Nucleus accumbens (tissue), 56 donors: ENCODE results near the gene EIF4G3.
"Not testable (repeated sequence)": the region's sequence is repeated elsewhere in the genome, so short reads cannot be mapped to it uniquely, and the experiment has no call there.

Source experiments
- DNase-seq, 56 donors: peaks; one replicate each; lab custom pipeline; 2025; lab: John Stamatoyannopoulos, UW

EIF4G3 gene

DNA sequence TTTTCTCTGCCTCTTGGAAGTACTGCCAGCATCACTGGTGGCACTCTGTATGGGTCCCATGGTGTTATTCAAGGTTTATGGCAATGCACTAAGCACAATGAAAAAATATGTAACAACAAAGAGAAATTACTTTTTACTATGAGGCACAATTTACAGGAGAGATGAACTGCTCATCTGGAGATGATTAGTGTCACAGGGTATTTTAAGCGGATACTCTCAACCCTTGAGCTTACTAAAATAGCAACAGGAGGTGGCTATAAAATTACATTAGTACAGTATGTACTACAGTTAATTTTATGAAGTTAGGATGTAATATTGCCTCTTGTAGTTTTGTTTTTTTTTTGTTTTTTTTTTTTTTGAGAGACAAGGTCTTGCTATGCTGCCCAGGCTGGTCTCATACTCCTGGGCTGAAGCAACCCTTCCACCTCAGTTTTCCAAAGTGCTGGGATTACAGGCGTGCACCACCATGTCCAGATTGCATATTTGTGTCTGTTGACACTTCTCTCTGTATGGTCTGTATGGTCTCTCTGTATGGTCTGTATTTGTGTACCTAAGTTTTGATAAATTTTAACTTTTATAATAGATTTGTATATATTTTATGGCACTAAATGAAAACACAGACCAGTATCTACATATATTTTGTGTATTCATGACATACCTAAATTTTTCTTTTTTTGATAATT is 214.0 kb downstream of the EIF4G3 start:
- no peak for DNase-seq

DNA sequence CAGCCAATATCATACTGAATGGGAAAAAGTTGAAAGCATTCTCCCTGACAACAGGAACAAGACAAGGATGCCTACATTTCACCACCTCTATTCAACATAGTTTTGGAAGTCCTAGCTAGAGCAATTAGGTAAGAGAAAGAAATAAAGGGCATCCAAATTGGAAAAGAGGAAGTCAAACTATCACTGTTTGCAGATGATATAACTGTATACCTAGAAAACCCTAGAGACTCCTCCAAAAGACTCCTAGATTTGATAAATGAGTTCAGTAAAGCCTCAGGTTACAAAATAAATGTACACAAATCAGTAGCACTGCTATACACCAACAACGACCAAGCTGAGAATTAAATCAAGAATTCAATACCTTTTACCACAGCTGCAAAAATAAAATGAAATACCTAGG is 218.3 kb downstream of the EIF4G3 start:
- DNase-seq, result no peak

DNA sequence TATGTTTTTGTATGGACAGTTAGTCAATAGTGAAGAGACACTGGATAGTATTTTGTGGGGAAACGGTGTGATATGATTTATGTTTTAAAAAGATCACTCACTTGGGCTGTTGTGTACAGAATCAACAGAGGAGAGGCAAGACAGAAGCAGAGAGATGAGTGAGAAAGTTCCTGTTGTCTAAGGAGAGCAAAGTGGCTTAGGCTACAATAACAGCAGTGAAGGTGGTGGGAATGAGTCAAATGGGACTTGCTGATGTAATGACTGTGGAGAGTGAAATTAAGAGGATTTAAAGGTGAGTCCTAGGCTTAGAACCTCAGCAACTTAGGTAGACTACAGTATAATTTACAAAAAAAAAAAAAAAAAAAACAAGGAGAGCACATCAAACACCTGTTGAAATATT is 220.4 kb downstream of the EIF4G3 start:
- no peak for DNase-seq

DNA sequence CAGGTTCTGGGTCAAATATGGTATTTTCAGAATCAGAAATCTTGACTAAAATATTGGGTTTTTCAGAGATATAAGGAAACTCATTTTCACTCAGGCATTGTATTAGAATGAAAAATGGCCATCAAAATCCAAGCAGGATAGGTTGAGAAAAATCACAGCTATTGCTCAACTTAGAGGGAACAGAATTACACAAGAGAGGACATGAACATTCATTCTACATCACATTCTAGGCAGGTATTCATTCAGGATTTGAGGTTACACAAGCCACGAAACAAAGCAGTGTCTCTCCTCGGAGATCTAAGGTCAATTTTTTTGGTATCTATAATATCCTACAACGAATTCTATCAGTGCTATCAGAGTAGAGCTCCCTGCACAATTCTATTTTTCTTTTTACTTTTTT is 226.0 kb downstream of the EIF4G3 start:
- no peak for DNase-seq

DNA sequence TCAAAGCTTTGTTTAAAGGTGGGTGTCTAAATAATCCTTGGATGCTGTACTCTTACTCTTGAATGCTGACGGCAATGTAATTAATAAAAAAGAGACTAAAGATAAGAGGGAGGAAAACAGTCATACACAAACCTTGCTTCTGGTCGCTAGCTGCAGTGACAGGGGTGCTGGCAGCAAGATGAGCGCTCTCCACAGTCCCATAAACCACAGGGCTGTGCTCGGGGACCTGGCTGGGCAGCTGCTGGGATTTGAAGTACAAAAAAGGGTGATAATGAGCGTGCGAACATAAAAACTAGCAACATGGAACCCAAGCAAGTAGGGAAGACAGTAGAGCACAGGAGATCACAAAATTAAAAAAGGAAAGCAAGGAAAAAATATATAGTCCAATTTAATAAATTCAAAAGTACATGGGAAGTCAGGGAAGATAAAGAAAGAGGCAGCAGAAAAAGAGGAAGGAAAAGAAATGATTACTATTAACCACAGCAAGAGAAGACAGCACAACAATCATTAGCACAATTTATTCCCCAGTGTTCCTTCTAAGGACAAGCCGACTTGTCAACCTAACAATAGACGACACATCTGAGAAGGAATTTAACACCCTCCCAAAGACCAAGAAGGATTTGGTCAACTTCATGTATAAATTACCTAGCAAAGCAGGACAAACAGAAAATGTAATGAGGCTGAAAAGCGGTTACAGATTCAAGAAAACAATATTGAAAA is 226.7 kb downstream of the EIF4G3 start:
- DNase-seq, result no peak

DNA sequence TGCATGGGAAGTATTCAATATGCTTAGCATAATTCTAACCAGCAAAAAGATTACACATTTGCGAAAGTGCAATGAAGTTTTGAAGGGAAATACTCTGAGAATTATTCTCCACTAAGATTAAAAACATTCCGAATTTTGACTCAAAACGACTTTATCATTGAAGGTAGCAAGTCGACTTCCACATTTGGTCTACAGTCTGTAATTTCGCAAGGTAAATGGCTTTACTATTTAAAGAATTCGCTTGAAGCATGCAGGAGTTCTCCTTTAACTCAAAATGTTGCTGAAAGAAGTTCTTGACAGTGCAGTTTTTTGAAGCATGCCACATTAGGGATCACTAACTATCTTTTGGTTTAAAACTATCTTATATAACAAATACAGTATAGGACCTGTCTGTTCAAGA is 228.6 kb downstream of the EIF4G3 start:
- DNase-seq, result no peak

DNA sequence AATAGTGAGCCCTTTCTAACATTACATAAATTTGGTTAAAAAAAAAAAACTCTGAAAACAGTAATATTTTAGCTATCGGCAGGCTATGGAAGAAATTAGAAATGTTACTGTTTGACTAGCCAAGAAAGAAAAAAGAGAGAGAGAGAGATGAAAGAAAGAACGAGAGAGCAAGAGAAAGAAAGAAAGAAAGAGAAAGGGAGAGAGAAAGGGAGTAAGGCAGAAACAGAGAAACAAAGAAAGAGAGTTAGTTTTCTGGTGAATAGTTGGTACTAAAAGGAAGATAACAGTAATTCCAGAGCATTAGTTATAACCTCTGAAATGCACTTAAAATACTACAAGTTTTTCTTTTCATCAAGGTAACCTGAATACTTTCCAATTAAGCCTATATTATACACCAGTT is 229.3 kb downstream of the EIF4G3 start:
- DNase-seq, result no peak

DNA sequence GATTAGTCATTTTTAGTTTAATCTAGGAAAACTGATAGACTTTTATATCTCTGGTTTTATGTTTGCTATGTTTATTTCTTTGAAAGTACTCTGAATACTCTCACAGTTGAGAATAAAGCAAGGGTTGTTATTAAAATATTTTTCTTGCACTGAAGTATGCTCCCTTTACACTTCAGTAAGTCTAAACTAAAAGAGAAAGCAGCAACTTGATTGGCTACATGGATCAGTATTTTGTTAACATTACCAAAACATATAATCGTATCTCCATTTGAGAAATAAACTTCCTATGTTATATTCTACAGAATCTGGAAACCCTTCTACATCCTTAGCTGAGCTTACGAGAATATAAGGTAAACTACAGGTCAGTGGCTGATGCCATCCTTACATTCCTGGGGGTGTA is 240.1 kb downstream of the EIF4G3 start:
- DNase-seq, result no peak

DNA sequence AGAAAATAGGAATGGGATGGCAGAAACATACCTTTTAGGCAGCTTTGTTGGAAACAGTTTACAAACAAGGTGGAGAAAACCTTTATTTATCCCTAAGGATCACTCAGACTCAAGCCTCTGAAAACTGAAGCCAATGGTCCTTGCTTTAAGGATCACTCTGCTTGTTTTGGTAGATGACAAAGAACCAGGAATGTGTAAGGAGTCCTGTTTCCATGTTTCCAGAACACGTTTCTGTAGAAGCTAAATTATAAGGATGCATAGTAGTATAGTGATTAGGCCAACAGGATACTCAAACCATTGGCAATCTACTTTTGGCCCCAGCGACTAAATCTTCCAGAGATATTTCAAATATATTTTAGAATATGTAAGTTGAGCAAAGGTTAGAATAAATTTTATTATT is 240.5 kb downstream of the EIF4G3 start:
- no peak for DNase-seq

DNA sequence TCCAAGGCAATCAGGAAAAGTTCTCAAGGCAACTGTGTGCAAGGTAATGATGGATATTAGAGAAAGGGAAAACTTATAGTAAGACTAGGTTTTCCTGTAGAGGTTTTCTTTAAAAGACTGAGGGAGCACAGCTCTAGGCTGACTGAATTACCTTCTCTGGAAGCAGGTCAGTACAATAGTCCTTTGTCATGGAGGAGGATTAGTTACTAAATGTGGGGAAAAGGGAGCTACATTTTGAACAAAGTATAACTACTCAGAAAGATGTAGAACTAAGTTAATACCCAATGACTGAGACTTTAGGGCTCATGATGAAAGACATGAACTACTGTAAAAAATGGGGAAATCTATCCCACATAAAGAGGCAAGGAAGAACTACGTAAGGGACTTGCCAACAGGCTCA is 241.0 kb downstream of the EIF4G3 start:
- DNase-seq, result no peak

DNA sequence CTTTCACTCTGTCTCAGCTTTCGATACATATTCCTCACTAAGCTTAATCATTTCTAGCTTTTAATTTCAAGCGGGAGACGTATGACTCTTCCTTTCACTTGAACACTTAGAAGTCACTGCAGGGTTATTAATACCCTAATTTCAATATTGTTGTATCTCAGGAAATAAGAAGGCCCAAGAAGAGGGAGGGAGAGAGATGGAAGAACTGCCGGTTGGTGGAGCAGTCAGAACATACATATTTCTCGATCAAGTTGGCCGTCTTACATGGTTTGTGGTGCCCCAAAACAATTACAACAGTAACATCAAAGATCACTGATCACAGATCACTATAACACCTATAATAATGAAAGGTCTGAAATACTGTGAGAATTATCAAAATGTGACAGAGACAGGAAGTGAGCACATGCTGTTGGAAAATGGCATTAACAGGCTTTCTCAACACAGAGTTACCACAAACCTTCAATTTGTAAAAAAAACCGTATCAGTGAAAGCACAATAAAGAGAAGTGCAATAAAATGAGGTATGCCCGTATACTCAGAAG is 244.2 kb downstream of the EIF4G3 start:
- no peak for DNase-seq

DNA sequence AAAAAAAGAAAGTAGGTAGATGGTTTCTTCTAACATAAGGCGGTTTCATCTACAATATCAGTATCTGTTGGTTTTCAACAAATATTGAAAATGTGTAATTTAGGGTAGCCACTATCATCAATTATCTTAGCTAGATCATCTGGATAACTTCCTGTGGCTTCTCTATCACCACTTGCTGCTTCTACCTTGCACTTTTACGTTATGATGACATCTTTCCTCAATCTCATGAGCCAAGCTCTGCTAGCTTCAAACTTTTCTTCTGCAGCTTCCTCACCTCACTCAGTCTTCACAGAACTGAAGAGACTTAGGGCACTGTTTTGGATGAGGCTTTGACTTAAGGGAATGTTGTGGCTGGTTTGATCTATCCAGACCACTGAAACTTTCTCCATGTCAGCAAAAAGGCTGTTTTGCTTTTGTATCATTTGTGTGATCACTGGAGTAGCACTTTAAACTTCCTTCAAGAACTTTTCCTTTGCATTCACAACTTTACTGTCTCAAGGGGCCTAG is 244.7 kb downstream of the EIF4G3 start:
- no peak for DNase-seq

DNA sequence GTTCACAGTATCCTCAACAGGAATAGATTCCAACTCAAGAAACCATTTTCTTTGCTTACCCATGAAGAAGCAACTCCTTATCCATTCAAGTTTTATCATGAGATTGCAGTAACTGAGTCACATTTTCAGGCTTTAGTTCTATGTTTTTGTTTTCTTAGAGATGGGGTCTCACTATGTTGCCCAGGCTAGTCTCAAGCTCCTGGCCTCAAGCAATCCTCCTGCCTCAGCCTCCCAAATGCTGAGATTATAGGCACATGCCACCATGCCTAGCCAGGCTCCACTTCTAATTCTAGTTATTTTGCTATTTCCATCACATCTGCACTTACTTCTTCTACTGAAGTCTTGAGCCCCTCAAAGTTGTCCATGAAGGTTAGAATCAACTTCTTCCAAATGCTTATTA is 246.3 kb downstream of the EIF4G3 start:
- DNase-seq, result no peak

DNA sequence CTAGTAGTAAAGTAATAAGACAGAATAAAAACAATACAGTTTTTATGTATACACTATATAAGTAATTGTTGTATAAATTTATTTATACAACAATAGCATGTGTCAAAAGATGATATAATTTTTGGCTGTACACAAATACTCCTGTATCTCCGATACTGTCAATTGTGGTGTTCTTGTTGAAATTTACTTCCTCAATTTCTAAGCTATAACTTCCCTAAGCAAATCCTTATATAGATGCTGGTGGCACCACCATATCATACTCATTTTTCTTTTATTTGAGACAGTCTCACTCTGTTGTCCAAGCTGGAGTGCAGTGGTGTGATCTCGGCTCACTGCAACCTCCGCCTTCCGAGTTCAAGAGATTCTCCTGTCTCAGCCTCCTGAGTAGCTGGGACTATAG is 248.6 kb downstream of the EIF4G3 start:
- no peak for DNase-seq

DNA sequence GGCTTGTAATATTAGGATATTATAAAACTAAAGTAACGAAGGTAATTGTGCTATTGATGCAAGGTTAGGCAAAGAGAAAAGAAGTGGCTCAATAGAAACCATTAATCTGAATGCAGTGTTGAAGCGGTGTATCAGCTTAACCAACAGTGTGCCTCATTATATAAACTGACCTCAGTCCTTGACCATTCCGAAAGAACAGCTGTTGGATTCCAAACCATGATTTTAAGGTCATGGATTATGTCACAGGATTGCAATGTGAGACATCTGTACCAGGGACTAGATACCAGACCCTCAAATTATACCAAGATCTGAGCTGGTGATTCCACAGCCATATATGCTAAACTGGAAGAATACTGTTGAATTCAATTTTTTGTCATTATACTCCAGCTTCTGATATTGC is 255.4 kb downstream of the EIF4G3 start:
- DNase-seq, result no peak

DNA sequence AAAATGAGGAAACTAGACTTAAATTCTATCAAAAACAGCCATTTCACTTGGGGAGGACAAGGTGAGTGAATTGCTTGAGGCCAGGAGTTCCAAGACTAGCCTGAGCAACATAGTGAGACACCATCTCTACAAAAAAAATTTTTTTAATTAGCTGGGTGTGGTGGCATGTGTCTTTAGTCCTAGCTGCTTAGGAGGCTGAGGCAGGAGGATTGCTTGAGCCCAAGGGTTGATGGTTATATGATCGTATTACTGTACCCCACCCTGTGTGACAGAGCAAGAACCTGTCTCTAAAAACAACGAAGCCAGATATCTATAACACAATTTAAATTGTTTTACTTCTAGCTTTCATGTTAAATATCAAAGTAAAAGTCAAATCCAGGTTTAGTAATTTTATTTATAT is 263.5 kb downstream of the EIF4G3 start:
- DNase-seq, result no peak

DNA sequence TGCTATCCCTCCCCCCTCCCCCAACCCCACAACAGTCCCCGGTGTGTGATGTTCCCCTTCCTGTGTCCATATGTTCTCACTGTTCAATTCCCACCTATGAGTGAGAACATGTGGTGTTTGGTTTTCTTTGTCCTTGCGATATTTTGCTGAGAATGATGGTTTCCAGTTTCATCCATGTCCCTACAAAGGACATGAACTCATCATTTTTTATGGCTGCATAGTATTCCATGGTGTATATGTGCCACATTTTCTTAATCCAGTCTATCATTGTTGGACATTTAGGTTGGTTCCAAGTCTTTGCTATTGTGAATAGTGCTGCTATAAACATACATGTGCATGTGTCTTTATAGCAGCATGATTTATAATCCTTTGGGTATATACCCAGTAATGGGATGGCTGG is 269.2 kb downstream of the EIF4G3 start:
- DNase-seq, result not testable (repeated sequence)

DNA sequence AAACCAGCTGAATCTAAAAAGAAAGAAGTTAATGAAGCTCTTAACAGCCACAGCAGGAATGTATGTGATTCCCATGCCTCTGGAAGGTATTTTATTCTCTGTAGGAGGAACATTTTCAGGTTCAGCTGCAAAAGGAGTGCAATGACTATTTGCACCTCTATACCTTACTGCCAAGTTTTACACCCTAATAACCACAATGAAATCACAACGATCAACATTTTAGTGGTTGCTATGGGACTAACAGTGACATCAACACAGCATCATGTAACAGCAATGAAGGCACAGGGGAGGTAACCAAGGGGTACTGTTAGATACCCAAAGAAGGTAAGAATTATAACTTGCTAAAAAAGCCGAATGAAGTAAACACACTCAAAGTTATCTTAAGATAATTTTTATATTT is 273.3 kb downstream of the EIF4G3 start:
- no peak for DNase-seq

DNA sequence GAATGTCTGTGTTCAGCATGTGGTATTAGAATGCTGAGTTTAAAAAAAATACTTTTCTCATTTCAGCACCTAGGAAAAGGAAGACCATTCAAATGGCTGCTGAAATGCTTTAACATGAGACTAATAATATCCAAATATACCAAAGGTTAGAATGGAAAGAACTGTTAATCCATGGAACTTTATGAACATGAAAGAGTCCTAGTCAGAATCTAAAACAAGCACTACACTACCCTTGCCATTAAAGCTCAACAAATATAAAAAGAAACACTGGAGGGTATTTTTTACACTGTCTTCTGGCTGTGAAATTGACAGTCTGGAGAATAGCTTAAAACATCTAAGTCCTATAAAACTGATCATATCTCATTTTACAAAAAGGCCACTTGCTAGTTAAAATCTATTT is 276.6 kb downstream of the EIF4G3 start:
- no peak for DNase-seq

DNA sequence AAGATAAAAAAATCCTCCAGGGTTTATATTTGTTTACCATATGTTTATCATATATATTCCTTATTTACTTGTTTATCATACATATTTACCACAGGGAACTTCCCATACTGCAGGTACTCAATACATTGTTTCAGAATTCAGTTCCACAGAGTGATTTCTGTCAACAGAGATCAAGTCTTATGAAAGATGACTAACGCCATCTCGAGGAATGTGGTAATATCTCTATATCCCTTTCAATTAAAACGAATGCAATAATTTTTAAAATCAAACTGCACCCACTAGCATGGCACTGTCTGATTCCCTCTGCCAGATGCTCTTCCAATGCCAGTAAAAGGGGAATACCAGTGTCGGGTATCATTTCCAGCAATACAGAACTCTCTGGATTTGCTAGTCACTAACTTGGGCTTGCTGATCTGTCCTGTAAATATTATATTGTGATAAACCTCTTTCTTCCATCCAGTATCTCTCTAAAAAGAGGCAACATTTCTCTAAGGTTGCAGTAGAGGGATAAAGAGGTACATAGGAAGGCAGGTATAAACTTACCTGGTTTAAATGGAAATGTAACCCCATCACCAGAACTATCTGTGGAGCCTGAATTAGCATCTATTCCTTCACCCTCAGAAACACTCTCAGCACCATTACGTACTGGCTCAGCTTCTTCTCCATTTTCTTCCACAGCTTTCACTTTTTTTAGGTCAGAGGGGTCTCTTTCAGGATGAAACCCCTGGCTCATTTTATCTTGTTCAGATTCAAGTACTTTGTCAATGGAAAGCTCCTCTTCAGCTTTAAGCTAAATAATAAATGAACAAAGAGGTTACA is 277.3 kb downstream of the EIF4G3 start:
- DNase-seq, result no peak

DNA sequence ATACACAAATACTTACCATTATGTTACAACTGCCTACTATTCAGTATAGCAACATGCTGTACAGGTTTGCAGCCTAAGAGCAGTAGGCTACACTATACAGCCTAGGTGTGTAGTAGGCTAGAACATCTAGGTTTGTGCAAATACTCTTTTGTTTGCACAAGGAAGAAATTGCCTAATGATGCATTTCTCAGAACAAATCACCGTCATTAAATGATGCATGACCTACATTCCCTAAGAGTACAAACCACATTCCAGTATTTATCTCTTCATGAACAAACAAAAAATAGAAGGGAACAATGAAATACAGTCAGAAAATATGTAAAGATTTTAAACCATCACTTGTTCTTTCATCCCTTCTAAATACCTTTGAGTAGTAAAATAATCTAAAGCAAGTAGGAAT is 279.9 kb downstream of the EIF4G3 start:
- no peak for DNase-seq
